Measurements from ENCODE around the gene VIT.

Gene VIT

DNA sequence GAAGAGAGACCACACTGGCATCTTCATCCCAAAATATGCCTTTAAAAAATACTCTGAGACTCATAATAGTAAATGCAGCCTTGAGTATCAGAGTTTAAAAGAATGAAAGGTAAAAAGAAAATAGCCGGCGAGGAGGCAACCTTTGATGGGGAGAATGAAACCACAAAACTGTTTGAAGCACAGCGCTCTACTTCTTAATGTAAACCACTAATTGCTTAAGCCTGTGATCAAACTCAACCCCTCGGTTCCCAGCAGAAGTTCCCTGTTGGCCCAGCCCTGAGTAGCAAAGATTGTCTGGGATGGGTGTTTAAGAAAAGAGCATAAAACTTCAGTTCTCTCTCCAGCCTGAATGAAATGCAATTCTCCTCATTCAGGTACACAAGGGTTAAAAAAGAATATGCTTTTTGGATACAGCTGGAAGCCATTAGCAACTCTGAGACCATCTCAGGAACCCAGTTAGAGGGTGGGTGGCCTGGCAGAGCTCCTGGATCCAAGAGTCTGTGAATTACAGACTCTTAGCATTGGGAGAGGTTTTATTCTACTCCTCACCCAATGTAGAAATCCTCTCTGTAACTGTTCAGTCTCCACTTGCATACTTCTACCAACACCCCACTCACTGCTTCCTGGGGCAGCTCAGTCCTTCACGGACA is 44.8 kb downstream of the VIT start:
- TF ChIP-seq, protein P1, sequence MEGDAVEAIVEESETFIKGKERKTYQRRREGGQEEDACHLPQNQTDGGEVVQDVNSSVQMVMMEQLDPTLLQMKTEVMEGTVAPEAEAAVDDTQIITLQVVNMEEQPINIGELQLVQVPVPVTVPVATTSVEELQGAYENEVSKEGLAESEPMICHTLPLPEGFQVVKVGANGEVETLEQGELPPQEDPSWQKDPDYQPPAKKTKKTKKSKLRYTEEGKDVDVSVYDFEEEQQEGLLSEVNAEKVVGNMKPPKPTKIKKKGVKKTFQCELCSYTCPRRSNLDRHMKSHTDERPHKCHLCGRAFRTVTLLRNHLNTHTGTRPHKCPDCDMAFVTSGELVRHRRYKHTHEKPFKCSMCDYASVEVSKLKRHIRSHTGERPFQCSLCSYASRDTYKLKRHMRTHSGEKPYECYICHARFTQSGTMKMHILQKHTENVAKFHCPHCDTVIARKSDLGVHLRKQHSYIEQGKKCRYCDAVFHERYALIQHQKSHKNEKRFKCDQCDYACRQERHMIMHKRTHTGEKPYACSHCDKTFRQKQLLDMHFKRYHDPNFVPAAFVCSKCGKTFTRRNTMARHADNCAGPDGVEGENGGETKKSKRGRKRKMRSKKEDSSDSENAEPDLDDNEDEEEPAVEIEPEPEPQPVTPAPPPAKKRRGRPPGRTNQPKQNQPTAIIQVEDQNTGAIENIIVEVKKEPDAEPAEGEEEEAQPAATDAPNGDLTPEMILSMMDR (IDR thresholded peaks at IDR 0.05; ENCODE audit: insufficient read depth, low read length): no peak
- TF ChIP-seq, protein P2, sequence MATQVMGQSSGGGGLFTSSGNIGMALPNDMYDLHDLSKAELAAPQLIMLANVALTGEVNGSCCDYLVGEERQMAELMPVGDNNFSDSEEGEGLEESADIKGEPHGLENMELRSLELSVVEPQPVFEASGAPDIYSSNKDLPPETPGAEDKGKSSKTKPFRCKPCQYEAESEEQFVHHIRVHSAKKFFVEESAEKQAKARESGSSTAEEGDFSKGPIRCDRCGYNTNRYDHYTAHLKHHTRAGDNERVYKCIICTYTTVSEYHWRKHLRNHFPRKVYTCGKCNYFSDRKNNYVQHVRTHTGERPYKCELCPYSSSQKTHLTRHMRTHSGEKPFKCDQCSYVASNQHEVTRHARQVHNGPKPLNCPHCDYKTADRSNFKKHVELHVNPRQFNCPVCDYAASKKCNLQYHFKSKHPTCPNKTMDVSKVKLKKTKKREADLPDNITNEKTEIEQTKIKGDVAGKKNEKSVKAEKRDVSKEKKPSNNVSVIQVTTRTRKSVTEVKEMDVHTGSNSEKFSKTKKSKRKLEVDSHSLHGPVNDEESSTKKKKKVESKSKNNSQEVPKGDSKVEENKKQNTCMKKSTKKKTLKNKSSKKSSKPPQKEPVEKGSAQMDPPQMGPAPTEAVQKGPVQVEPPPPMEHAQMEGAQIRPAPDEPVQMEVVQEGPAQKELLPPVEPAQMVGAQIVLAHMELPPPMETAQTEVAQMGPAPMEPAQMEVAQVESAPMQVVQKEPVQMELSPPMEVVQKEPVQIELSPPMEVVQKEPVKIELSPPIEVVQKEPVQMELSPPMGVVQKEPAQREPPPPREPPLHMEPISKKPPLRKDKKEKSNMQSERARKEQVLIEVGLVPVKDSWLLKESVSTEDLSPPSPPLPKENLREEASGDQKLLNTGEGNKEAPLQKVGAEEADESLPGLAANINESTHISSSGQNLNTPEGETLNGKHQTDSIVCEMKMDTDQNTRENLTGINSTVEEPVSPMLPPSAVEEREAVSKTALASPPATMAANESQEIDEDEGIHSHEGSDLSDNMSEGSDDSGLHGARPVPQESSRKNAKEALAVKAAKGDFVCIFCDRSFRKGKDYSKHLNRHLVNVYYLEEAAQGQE (IDR thresholded peaks at IDR 0.05; ENCODE audit: insufficient replicate concordance, low read depth): no peak
- TF ChIP-seq GABPA (IDR thresholded peaks at IDR 0.05; ENCODE audit: low read depth) (no peak), POLR2AphosphoS5 (IDR thresholded peaks at IDR 0.05; ENCODE audit: low read depth) (no peak), SPI1 (IDR thresholded peaks at IDR 0.05; ENCODE audit: borderline replicate concordance, low read depth) (no peak)
- DNase-seq (ENCODE audit: low read depth in 1 of 2, low spot score in 1 of 2): peak in 1 of 2 experiments; percentile 33
- H3K4me3 ChIP-seq (replicated peaks; ENCODE audit: insufficient read depth, low read length): no peak overlapping the region
- H3K27ac ChIP-seq (replicated peaks): no peak overlapping the region; the same call in 1 of the 2 replicates
- no peaks in the 10 kb centered on the region for H3K27me3 ChIP-seq (ENCODE audit: insufficient read depth, poor library complexity, severe bottlenecking)

DNA sequence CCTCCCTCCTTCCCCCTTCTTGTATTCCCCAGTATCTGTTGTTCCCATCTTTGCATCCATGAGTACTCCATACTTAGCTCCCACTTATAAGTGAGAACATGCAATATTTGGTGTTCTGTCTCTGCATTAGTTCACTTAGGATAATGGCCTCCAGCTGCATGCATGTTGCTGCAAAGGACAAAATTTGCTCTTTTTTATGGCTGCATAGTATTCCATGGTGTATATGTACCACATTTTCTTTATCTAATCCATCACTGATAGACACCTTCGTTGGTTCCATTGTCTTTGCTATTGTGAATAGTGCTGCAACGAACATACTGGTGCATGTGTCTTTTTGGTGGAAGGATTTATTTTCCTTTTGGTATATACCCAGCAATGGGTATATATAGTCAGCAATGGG is 47.4 kb downstream of the VIT start:
- Histone ChIP-seq H3K4me3 (replicated peaks; ENCODE audit: insufficient read depth, low read length) (no peak overlapping the region), H3K27me3 (ENCODE audit: insufficient read depth, poor library complexity, severe bottlenecking) (no peaks in the 10 kb centered on the region), H3K27ac (replicated peaks) (no peak overlapping the region)
- no peak for DNase-seq (ENCODE audit: low read depth in 1 of 2, low spot score in 1 of 2)
- TF ChIP-seq SPI1 (IDR thresholded peaks at IDR 0.05; ENCODE audit: borderline replicate concordance, low read depth): no peak
- TF ChIP-seq, protein P1 (IDR thresholded peaks at IDR 0.05; ENCODE audit: insufficient read depth, low read length): no peak
- TF ChIP-seq, protein P2 (IDR thresholded peaks at IDR 0.05; ENCODE audit: insufficient replicate concordance, low read depth): no peak
- no peak for TF ChIP-seq GABPA (IDR thresholded peaks at IDR 0.05; ENCODE audit: low read depth)

DNA sequence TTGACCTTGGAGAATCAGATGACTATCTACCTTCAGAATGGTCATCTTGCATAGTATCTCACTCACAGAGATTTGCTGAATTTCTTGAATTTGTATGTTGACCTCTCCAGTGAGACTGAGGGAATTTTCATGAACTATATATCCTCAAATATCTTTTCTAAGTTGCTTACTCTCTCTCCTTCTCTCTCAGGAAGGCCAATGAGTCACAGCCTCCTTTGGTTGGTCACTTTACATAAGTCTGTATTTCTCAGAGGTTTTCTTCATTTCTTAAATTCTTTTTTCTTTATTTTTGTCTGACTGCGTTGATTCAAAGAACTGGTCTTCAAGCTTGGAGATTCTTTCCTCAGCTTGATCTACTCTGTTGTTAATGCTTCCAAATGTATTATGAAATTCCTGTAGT is 51.7 kb downstream of the VIT start:
- TF ChIP-seq POLR2AphosphoS5 (IDR thresholded peaks at IDR 0.05; ENCODE audit: low read depth) (no peak), SPI1 (IDR thresholded peaks at IDR 0.05; ENCODE audit: borderline replicate concordance, low read depth) (no peak), GABPA (IDR thresholded peaks at IDR 0.05; ENCODE audit: low read depth) (no peak)
- TF ChIP-seq, protein P1 (IDR thresholded peaks at IDR 0.05; ENCODE audit: insufficient read depth, low read length): no peak
- Histone ChIP-seq H3K27ac (replicated peaks) (no peak overlapping the region), H3K27me3 (ENCODE audit: insufficient read depth, poor library complexity, severe bottlenecking) (no peaks in the 10 kb centered on the region), H3K4me3 (replicated peaks; ENCODE audit: insufficient read depth, low read length) (no peak overlapping the region)
- DNase-seq (ENCODE audit: low read depth in 1 of 2, low spot score in 1 of 2): no peak

DNA sequence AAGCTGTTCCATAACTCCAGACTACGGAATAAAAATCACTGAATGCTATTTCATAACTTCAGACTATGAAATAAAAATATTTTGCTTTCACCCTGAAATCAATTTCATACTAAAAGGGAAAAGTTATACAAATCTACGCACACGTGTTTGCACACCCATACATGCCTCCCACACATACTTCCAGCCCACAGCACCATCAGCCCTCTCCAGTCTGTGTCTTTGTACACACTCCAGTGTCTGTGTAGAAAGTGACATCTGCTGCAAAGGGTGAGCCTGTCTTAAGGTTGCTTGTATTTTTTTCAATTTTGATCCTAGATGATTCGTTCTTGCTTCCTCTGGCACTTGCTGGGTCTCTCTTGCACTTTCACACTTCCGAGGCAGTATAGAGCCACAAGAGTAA is 53.6 kb downstream of the VIT start:
- H3K4me3 ChIP-seq (replicated peaks; ENCODE audit: insufficient read depth, low read length): no peak overlapping the region
- TF ChIP-seq POLR2AphosphoS5 (IDR thresholded peaks at IDR 0.05; ENCODE audit: low read depth): no peak
- TF ChIP-seq, protein P2 (IDR thresholded peaks at IDR 0.05; ENCODE audit: insufficient replicate concordance, low read depth): no peak
- no peak for TF ChIP-seq GABPA (IDR thresholded peaks at IDR 0.05; ENCODE audit: low read depth)
- DNase-seq (ENCODE audit: low read depth in 1 of 2, low spot score in 1 of 2): no peak
- no peak overlapping the region for H3K27ac ChIP-seq (replicated peaks)
- no peaks in the 10 kb centered on the region for H3K27me3 ChIP-seq (ENCODE audit: insufficient read depth, poor library complexity, severe bottlenecking)

Measured in HL-60 (cell line).